Activated CD4-positive, alpha-beta T cell treated with anti-CD3 and anti-CD28 coated beads, Interleukin-2, amount 50 U/mL, for 16 hours (primary cell): ENCODE data around the gene EIF1B.

Source experiments
- DNase-seq: peaks from one replicate; pipeline ENCODE4 v3.0.0-alpha.2; 2020

The EIF1B gene

GRCh38 chr3:40355410-40355809 is 45.9 kb downstream of the EIF1B start:
- DNase-seq, result no peak

GRCh38 chr3:40358454-40358853 is 48.9 kb downstream of the EIF1B start:
- no peak for DNase-seq
